WTC11 (cell line): ENCODE data around the gene THSD4.

Experiments
- GABPB1 ChIP-seq: sonication (generic); formaldehyde crosslinking; IDR thresholded peaks from 2 replicates; pipeline ENCODE4 v1.8.1; 2023; ENCODE audit warnings: mild to moderate bottlenecking, missing genetic modification reagents
- KAT7 ChIP-seq: sonication (generic); formaldehyde crosslinking; IDR thresholded peaks from 2 replicates; pipeline ENCODE4 v1.8.1; 2023; ENCODE audit warnings: missing genetic modification reagents, mild to moderate bottlenecking, borderline replicate concordance
- MYBL2 ChIP-seq: sonication (generic); formaldehyde crosslinking; IDR thresholded peaks from 2 replicates; pipeline ENCODE4 v1.8.1; 2023; ENCODE audit warnings: mild to moderate bottlenecking, moderate library complexity, missing genetic modification reagents
- TCF7 ChIP-seq: sonication (generic); formaldehyde crosslinking; IDR thresholded peaks from 2 replicates; pipeline ENCODE4 v1.8.0; 2022; ENCODE audit warnings: mild to moderate bottlenecking, low read depth, missing genetic modification reagents, moderate library complexity
- ZNF138 ChIP-seq: sonication (generic); formaldehyde crosslinking; conservative IDR thresholded peaks from 2 replicates; pipeline ENCODE4 v1.8.1; 2022; ENCODE audit warnings: mild to moderate bottlenecking, moderate library complexity, missing genetic modification reagents
- TF ChIP-seq, protein P1 (sequence below): fragments of 200-600 bp; IDR thresholded peaks from 2 replicates; pipeline ENCODE4 v1.8.0; 2022; ENCODE audit warnings: antibody characterized with exemption

DNA sequence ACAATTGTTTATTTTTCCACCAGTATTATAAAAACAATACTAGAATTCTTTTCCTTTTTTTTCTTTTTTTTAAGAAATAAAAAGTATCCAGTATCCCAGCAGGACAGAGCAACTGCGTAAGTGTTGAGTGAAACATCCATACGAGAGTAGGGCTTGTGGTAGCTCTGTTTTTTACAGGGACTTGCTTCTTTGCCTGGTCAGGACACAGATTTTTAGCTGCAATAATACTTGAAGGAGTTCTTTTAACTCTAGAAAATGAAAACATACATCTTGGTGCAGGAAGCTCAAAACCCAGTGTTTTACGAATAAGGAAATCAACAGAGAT lies 397.4 kb downstream of the THSD4 start:
- TF ChIP-seq, protein P1, sequence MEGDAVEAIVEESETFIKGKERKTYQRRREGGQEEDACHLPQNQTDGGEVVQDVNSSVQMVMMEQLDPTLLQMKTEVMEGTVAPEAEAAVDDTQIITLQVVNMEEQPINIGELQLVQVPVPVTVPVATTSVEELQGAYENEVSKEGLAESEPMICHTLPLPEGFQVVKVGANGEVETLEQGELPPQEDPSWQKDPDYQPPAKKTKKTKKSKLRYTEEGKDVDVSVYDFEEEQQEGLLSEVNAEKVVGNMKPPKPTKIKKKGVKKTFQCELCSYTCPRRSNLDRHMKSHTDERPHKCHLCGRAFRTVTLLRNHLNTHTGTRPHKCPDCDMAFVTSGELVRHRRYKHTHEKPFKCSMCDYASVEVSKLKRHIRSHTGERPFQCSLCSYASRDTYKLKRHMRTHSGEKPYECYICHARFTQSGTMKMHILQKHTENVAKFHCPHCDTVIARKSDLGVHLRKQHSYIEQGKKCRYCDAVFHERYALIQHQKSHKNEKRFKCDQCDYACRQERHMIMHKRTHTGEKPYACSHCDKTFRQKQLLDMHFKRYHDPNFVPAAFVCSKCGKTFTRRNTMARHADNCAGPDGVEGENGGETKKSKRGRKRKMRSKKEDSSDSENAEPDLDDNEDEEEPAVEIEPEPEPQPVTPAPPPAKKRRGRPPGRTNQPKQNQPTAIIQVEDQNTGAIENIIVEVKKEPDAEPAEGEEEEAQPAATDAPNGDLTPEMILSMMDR = no peak
- TF ChIP-seq MYBL2 (CRISPR knock-in tag) (no peak), KAT7 (CRISPR knock-in tag) (no peak), GABPB1 (no peak), TCF7 (CRISPR knock-in tag) (no peak), ZNF138 (CRISPR knock-in tag) (no peak)
